B cell (primary cell): Measurements from ENCODE around the gene ADGRV1.

ENCODE experiments used
- EZH2 ChIP-seq: IDR thresholded peaks from 2 replicates; pipeline ENCODE4 v1.6.1; 2012; ENCODE audit warnings: borderline replicate concordance, low read depth, mild to moderate bottlenecking, moderate library complexity, low read length; ENCODE audit not compliant: insufficient read depth, poor library complexity, severe bottlenecking
- TF ChIP-seq, protein P1 (sequence below): fragments of 200-600 bp; IDR thresholded peaks from one replicate; pipeline ENCODE4 v1.8.0; 2022; ENCODE audit warnings: antibody characterized with exemption, mild to moderate bottlenecking

DNA sequence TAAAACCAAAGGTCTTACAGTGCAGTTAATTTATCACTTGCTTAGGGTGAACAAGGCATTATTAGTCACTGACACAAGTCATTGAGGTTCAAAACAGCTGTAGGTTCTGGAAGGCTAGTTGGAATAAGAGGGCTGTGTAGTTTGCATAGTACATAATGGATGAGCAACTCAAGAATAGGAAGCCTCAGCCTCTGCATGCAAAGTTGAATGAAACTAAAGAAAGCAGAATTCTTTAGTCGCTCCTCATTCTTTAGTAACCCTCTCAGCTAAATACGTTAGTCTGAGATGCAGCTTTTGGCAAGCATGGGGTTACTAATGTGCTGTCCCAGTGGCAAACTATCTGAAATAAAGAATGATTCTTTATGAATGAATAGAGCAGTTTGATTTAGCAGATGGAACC, 74.2 kb downstream of the ADGRV1 start:
- TF ChIP-seq, protein P1, sequence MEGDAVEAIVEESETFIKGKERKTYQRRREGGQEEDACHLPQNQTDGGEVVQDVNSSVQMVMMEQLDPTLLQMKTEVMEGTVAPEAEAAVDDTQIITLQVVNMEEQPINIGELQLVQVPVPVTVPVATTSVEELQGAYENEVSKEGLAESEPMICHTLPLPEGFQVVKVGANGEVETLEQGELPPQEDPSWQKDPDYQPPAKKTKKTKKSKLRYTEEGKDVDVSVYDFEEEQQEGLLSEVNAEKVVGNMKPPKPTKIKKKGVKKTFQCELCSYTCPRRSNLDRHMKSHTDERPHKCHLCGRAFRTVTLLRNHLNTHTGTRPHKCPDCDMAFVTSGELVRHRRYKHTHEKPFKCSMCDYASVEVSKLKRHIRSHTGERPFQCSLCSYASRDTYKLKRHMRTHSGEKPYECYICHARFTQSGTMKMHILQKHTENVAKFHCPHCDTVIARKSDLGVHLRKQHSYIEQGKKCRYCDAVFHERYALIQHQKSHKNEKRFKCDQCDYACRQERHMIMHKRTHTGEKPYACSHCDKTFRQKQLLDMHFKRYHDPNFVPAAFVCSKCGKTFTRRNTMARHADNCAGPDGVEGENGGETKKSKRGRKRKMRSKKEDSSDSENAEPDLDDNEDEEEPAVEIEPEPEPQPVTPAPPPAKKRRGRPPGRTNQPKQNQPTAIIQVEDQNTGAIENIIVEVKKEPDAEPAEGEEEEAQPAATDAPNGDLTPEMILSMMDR, result no peak
- no peak for TF ChIP-seq EZH2
